ENCODE measurements around the gene MBOAT1.

Gene MBOAT1

DNA sequence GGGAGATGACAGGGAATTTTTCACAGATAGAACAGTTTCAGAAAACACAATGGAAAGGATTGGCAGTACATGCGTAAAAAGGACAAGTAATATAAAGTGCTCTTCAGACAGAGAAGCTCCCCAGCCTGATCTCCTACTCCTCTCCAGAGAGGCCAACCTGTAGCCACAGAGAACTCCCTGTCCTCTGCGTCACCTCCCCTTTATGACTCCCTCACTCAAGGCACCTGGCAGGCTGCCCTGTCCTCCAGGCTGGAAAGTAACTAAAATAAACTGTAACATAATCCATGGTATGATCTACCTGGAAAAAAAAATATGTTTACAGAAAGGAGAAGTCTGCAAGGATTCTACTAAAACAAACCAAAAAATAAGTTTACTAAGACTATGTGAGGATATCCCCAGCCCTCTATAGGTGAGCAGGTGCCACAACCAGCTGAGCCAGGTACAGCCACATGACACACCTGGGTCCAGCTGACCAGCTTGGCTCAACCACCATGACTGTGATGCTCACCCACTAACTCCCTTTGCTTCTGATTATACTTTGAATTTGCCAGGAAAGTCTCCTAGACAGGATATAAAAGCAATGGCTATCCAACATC lies 29.2 kb downstream of the MBOAT1 start:
- TF ChIP-seq, protein P1, sequence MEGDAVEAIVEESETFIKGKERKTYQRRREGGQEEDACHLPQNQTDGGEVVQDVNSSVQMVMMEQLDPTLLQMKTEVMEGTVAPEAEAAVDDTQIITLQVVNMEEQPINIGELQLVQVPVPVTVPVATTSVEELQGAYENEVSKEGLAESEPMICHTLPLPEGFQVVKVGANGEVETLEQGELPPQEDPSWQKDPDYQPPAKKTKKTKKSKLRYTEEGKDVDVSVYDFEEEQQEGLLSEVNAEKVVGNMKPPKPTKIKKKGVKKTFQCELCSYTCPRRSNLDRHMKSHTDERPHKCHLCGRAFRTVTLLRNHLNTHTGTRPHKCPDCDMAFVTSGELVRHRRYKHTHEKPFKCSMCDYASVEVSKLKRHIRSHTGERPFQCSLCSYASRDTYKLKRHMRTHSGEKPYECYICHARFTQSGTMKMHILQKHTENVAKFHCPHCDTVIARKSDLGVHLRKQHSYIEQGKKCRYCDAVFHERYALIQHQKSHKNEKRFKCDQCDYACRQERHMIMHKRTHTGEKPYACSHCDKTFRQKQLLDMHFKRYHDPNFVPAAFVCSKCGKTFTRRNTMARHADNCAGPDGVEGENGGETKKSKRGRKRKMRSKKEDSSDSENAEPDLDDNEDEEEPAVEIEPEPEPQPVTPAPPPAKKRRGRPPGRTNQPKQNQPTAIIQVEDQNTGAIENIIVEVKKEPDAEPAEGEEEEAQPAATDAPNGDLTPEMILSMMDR (IDR thresholded peaks at IDR 0.05): no peak; the same call in 1 of the 2 replicates

DNA sequence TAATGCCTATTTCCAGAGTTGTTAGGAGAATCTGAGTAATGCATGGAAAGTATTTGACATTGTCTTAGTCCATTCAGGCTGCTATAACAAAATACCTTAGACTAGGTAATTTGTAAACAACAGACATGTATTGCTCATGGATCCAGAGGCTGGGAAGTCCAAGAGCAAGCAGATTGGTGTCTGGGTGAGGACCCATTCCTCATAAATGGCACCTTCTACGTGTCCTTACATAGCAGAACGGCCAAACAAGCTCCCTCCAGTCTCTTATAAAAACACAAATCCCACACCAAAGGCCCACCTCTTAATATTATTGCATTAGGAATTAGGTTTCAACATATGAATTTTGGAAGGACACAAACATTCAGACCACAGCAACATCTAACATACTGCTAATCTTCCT lies 30.2 kb downstream of the MBOAT1 start:
- TF ChIP-seq, protein P1 (IDR thresholded peaks at IDR 0.05): no peak

DNA sequence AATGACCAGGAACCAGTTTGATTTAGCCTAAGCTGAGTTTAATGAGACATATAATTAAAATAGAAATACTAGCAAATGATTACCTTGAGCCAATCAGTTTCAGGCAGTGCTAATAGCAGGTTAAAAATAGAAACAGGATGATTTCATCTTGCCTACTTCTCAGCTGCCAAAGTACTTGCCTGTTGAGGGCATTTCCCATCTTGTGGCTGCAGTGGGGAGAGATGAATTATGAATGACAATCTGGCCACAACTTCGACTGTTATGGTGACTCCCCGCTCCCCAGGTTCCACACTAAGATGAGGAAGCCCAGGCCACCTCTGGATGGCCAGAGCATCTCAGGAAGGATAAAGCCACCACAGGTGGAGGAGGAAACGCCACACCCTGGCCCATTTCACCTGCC lies 31.3 kb downstream of the MBOAT1 start:
- TF ChIP-seq, protein P1 (IDR thresholded peaks at IDR 0.05): no peak

DNA sequence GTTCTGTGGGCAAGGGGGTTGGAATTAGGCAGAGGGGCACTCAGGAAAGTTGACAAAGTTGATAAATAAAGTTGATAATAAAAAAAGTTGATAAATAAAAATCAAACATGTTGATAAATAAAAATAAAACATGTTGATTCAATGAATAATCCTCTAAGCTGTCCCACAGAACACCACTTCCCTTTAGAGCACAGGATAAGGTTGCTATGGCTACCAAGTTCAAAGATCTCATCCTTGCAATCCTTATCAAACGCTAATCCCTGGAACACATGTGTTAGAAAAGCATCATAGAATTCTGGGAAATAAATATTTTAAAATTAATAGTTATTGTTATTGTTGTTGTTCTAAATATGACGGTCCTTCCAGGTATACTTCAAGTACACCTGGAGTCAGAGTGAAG lies 33.9 kb downstream of the MBOAT1 start:
- TF ChIP-seq, protein P1 (IDR thresholded peaks at IDR 0.05): no peak

DNA sequence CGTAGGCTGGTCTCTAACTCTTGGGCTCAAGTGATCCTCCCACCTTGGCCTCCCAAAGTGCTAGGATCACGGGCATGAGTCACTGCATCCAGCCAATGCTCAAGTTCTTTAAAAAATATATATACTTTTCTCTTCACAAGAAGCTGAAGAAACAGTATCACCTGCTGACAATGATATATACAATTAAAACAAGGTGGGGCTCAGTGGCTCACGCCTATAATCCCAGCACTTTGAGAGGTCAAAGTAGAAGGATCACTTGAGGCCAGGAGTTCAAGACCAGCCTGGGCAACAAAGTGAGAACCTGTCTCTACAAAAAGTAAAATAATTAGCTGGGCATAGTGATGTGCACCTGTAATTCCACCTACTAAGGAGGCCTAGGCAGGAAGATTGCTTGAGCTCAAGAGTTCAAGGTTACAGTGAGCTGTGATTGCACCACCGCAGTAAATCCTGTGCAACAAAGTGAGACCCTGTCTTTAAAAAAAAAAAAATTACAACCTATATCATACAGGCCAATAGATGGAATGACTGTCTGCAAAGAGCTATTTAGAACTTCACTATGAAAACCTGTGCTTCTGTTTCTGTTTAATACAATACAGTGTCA lies 36.4 kb downstream of the MBOAT1 start:
- TF ChIP-seq, protein P1 (IDR thresholded peaks at IDR 0.05): no peak

DNA sequence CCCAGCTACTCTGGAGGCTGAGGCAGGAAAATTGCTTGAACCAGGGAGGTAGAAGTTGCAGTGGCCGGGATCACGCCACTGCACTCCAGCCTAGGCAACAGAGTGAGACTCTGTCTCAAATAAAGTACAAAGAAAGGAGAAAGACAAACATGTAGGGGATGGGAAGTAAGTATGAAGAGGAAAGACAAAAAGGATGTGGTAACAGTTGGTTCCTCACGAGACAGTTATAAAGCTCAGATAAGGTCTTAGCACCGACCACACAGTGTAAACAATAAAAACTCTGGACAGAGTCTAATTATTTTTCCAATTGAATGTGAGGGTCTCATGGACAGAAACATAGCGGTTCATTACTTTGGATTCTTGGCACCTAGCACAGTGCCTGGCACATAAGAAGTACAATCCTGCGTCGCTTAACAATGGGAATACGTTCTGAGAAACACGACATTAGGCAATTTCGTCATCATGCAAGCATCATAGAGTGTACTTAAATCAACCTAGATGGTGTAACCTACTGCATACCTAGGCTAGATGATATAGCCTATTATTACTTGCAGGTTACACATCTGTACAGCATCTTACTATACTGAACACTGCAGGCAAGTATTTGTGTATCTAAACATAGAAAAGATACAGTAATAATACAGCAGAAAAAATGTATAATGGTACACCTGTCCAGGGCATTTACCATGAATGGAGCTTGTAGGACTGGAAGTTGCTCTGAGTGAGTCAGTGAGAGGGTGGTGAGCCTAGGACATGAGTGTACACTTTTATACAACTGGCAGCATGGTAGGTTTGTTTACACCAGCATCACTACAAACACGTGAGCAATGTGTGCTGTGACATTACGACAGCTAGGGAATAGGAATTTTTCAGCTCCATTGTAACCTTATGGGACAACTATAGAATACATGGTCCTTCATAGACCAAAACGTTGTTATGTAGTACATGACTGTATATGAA lies 38.2 kb downstream of the MBOAT1 start:
- TF ChIP-seq, protein P1 (IDR thresholded peaks at IDR 0.05): no peak

DNA sequence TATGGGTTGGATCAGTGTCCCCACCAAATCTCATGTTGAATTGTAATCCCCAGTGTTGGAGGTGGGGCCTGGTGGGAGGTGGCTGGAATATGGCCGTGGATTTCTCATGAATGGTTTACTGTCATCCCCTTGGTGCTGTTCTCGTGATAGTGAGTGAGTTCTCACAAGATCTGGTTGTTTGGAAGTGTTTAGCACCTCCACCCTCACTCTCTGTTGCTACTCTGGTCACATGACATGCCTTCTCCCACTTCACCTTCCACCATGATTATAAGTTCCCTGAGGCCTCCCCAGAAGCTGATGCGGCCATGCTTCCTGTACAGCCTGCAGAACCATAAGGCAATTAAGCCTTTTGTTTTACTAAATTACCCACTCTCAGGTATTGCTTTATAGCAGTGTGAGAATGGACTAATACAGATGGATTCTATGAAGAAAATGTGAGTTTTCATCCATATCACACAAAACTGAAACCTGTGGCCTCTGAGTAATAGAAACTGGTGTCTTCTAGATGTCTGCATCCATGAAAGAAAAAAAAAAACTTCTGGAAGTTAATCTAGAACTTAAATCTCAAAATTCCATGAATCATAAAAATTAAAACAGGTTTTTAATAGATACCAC lies 39.3 kb downstream of the MBOAT1 start:
- TF ChIP-seq, protein P1 (IDR thresholded peaks at IDR 0.05): no peak
